HG03442 (cell line): ENCODE measurements around the gene HDHD2.

Experiments used
- ATAC-seq: cut with Tn5 transposase; IDR thresholded peaks from one replicate; pipeline ENCODE4 v1.9.1; 2021; ENCODE audit warnings: mild to moderate bottlenecking, moderate library complexity; ENCODE audit not compliant: unreplicated experiment

HDHD2 gene

GRCh38 chr18:47067648-47068047 lies 82.7 kb downstream of the HDHD2 start:
- ATAC-seq = no peak

- no peak for ATAC-seq
Measured at GRCh38 chr18:47063096-47063495, 87.2 kb downstream of the HDHD2 start.

- ATAC-seq = no peak
Measured at GRCh38 chr18:47062471-47062870, 87.8 kb downstream of the HDHD2 start.
